K562 (cell line): ENCODE results near the gene PBX4. TPM values are rescaled to one million over a fixed set of nuclear protein-coding genes. Genes with fewer than 3 reads are reported as not detected.

Experiments
- ATAC-seq: fragments of 200-7000 bp; cut with Tn5 transposase; 3 replicates; pipeline ENCODE4 v1.9.1; 2020; ENCODE audit warnings: moderate library complexity
- BruUV-seq: library from RNA; stranded (reverse); fragments of 400-500 nt; replicated peaks from 2 replicates; lab custom pipeline; 2021; lab: Mats Ljungman, UMichigan
- CTCF ChIA-PET: fragments of 300-600 bp; formaldehyde crosslinking; extraction: SDS; loops from one replicate; lab custom pipeline; 2021; ENCODE audit warnings: low intra/inter-chr PET ratio; lab: Yijun Ruan, JAX
- POLR2A ChIA-PET: fragments of 300-600, 350-650 bp; sonication (Branson Sonifier 250); formaldehyde crosslinking; extraction: SDS; loops from one replicate; lab custom pipeline; 2021; ENCODE audit warnings: antibody characterized with exemption, inconsistent platforms; lab: Yijun Ruan, JAX
- DNase-seq, 4 experiments: peaks; one replicate each; pipeline versions ENCODE4 v3.0.0 to v3.0.0-alpha.2; 2011 to 2018; ENCODE audit warnings: low spot score in 3 of 4, mixed read lengths in 3 of 4; ENCODE audit errors: extremely low read depth in 1 of 4
- FAIRE-seq: peaks from 2 replicates; lab custom pipeline; 2011; peaks lifted over from hg19 to GRCh38; lab: Jason Lieb, UNC
- H2AFZ ChIP-seq: 2 replicates; pipeline ENCODE4 v1.6.0; 2011; ENCODE audit warnings: low read depth, low read length, control low read depth, inconsistent platforms
- H3K27ac ChIP-seq: fragments of 200-600 bp; 3 replicates; pipeline ENCODE4 v1.8.0; 2011; ENCODE audit warnings: low read depth, mild to moderate bottlenecking, control low read depth, inconsistent platforms, low read length, moderate library complexity, mixed read lengths; ENCODE audit errors: extremely low read depth
- H3K27me3 ChIP-seq, 2 experiments: fragments of 300-600 bp in 1 of 2; 2 replicates in 1 of 2; 3 replicates in 1 of 2; pipeline versions ENCODE4 v1.6.0 to v1.8.0; 2011; ENCODE audit warnings: inconsistent platforms in 2 of 2, low read length in 2 of 2, mild to moderate bottlenecking in 1 of 2, mixed read lengths in 1 of 2, moderate library complexity in 1 of 2; ENCODE audit not compliant: control insufficient read depth in 2 of 2, insufficient read depth in 2 of 2
- H3K36me3 ChIP-seq: fragments of 300-600 bp; 3 replicates; pipeline ENCODE4 v1.8.0; 2011; ENCODE audit warnings: mild to moderate bottlenecking, low read length, inconsistent platforms; ENCODE audit not compliant: control insufficient read depth, insufficient read depth
- H3K4me1 ChIP-seq, 2 experiments: fragments of 200-600 bp in 1 of 2; replicated peaks in 1 of 2; 2 replicates in 1 of 2; 3 replicates in 1 of 2; pipeline versions ENCODE4 v1.5.1 to v1.8.0; 2011; ENCODE audit warnings: inconsistent platforms in 2 of 2, low read length in 2 of 2, mild to moderate bottlenecking in 1 of 2, mixed read lengths in 1 of 2, moderate library complexity in 1 of 2; ENCODE audit not compliant: control insufficient read depth in 2 of 2, insufficient read depth in 2 of 2
- H3K4me2 ChIP-seq: 2 replicates; pipeline ENCODE4 v1.6.1; 2011; ENCODE audit warnings: low read length, control low read depth, inconsistent platforms, mixed read lengths; ENCODE audit not compliant: insufficient read depth
- H3K4me3 ChIP-seq: fragments of 200-600 bp; sonication (generic), shearing (Covaris generic); 2 replicates; pipeline ENCODE4 v1.5.1; 2016; ENCODE audit warnings: control low read depth, inconsistent platforms
- H3K79me2 ChIP-seq: fragments of 200-600 bp; 3 replicates; pipeline ENCODE4 v1.8.0; 2011; ENCODE audit warnings: low read length, inconsistent platforms; ENCODE audit not compliant: control insufficient read depth, insufficient read depth
- H3K9ac ChIP-seq, 2 experiments: 2 replicates each; pipeline versions ENCODE4 v1.6.0 to v1.6.1; 2011; ENCODE audit warnings: low read depth in 2 of 2, low read length in 2 of 2, control low read depth in 1 of 2, inconsistent platforms in 1 of 2, mild to moderate bottlenecking in 1 of 2, mixed read lengths in 1 of 2; ENCODE audit not compliant: insufficient read depth in 1 of 2
- H3K9me1 ChIP-seq: one replicate; pipeline ENCODE4 v1.6.0; 2011; ENCODE audit warnings: inconsistent platforms, mild to moderate bottlenecking, low read length, moderate library complexity; ENCODE audit not compliant: control insufficient read depth, insufficient read depth
- H3K9me3 ChIP-seq: replicated peaks from 2 replicates; pipeline ENCODE4 v1.5.1; 2011; ENCODE audit warnings: low read depth, low read length, inconsistent platforms; ENCODE audit not compliant: control insufficient read depth, insufficient read depth
- H4K20me1 ChIP-seq: replicated peaks from 2 replicates; pipeline ENCODE4 v1.6.1; 2011; ENCODE audit warnings: low read length, inconsistent platforms, mixed read lengths; ENCODE audit not compliant: control insufficient read depth, insufficient read depth
- CBX5 ChIP-seq: IDR thresholded peaks from 2 replicates; pipeline ENCODE4 v1.6.1; 2014; ENCODE audit warnings: low read depth, borderline replicate concordance
- CHD2 ChIP-seq: IDR thresholded peaks from 2 replicates; pipeline ENCODE4 v1.6.1; 2011; ENCODE audit warnings: low read depth, low read length
- CREB3L1 ChIP-seq: fragments of 450-650 bp; IDR thresholded peaks from 2 replicates; pipeline ENCODE4 v1.6.1; 2014; ENCODE audit warnings: low read depth, mild to moderate bottlenecking, moderate library complexity, borderline replicate concordance
- FOXP1 ChIP-seq: sonication (generic); formaldehyde crosslinking; IDR thresholded peaks from 2 replicates; pipeline ENCODE4 v1.8.0; 2022; ENCODE audit warnings: mild to moderate bottlenecking, missing genetic modification reagents
- GTF2B ChIP-seq: IDR thresholded peaks from 2 replicates; pipeline ENCODE4 v1.6.1; 2011; ENCODE audit not compliant: insufficient read length; ENCODE audit errors: extremely low read depth
- HNRNPLL ChIP-seq: fragments of 200-400 bp; formaldehyde crosslinking; IDR thresholded peaks from 2 replicates; pipeline ENCODE4 v1.6.1; 2017; ENCODE audit warnings: low read length, low read depth, mild to moderate bottlenecking; ENCODE audit not compliant: poor library complexity, severe bottlenecking
- KLF6 ChIP-seq: fragments of 250-450 bp; sonication (Bioruptor Pico); IDR thresholded peaks from 2 replicates; pipeline ENCODE4 v1.4.0; 2020; ENCODE audit warnings: mild to moderate bottlenecking, moderate library complexity, borderline replicate concordance
- NONO ChIP-seq, 2 experiments: fragments of 200-400 bp in 1 of 2; fragments of 450-650 bp in 1 of 2; formaldehyde crosslinking in 1 of 2; IDR thresholded peaks; 2 replicates each; pipeline ENCODE4 v1.6.1; 2017; ENCODE audit warnings: low read depth in 2 of 2, mild to moderate bottlenecking in 2 of 2, moderate library complexity in 2 of 2, low read length in 1 of 2
- POU5F1 ChIP-seq: fragments of 150-350 bp; IDR thresholded peaks from 2 replicates; pipeline ENCODE4 v1.6.1; 2014; ENCODE audit warnings: borderline replicate concordance, low read length, low read depth, mild to moderate bottlenecking; ENCODE audit not compliant: partially characterized antibody
- RBM34 ChIP-seq: fragments of 200-400 bp; formaldehyde crosslinking; IDR thresholded peaks from 2 replicates; pipeline ENCODE4 v1.6.1; 2018; ENCODE audit warnings: low read length, borderline replicate concordance; ENCODE audit not compliant: insufficient read depth
- STAT5A ChIP-seq: IDR thresholded peaks from 2 replicates; pipeline ENCODE4 v1.6.1; 2012; ENCODE audit warnings: low read length, inconsistent platforms, borderline replicate concordance
- TAF7 ChIP-seq: fragments of 450-650 bp; IDR thresholded peaks from 2 replicates; pipeline ENCODE4 v1.6.1; 2016; ENCODE audit warnings: missing genetic modification characterization, missing compliant biosample characterization
- TOE1 ChIP-seq, 2 experiments: fragments of 450-650 bp in 1 of 2; sonication (generic) in 1 of 2; formaldehyde crosslinking in 1 of 2; IDR thresholded peaks; 2 replicates each; pipeline versions ENCODE4 v1.7.1 to v1.8.0; 2016 to 2022; ENCODE audit warnings: borderline replicate concordance in 2 of 2, mild to moderate bottlenecking in 2 of 2, antibody characterized with exemption in 1 of 2, inconsistent platforms in 1 of 2, low read depth in 1 of 2, missing genetic modification reagents in 1 of 2, moderate library complexity in 1 of 2
- YY1 ChIP-seq, 3 experiments: IDR thresholded peaks; 2 replicates each; pipeline ENCODE4 v1.6.1; 2011; ENCODE audit warnings: low read length in 2 of 3, mild to moderate bottlenecking in 2 of 3, moderate library complexity in 2 of 3, borderline replicate concordance in 1 of 3, control low read depth in 1 of 3, low read depth in 1 of 3; ENCODE audit not compliant: insufficient read depth in 3 of 3, insufficient replicate concordance in 2 of 3, control insufficient read depth in 1 of 3, insufficient read length in 1 of 3; ENCODE audit errors: extremely low read depth in 1 of 3
- ZNF512 ChIP-seq: IDR thresholded peaks from 2 replicates; pipeline ENCODE4 v1.6.1; 2016; ENCODE audit warnings: missing genetic modification characterization, missing compliant biosample characterization
- ZNF696 ChIP-seq: fragments of 250-450 bp; sonication (Bioruptor Pico); conservative IDR thresholded peaks from 2 replicates; pipeline ENCODE4 v1.4.0; 2020; ENCODE audit warnings: mild to moderate bottlenecking, moderate library complexity
- WGBS: fragments of 100-300 bp; shearing (Covaris generic); methylation state at CpG from one replicate; pipeline ENCODE4 v1.1.6; 2016; ENCODE audit warnings: low coverage, mixed read lengths; ENCODE audit not compliant: insufficient coverage; ENCODE audit errors: missing lambda C conversion rate; 5-methylcytosine and 5-hydroxymethylcytosine counted together
- in situ Hi-C: fragments of 300-500 bp; cut with MboI; formaldehyde crosslinking; loops from 4 replicates; pipeline ENCODE4 v1.15.0; 2018; ENCODE audit warnings: inconsistent platforms, mixed read lengths
- intact Hi-C: fragments of 100-400 bp; cut with micrococcal nuclease; formaldehyde crosslinking; loops from 2 replicates; pipeline ENCODE4 v1.14.2; 2022
- polyA plus RNA-seq, 8 experiments: library from polyadenylated mRNA; depleted of rRNA in 4 of 8; stranded (reverse) in 5 of 8; unstranded in 3 of 8; fragments of >200 nt; fragmentation: Nextera tagmentation in 2 of 8; fragmentation: Illumina TruSeq in 1 of 8; extraction: Ambion mirVana in 2 of 8; extraction: Trizol in 1 of 8; gene quantifications; 2 replicates each; pipeline versions ENCODE4 v1.2.1 to v1.2.3, GENCODE V29; 2011 to 2014; ENCODE audit warnings: inconsistent platforms in 1 of 8, missing spikeins in 1 of 8
- total RNA-seq, 7 experiments: library from RNA; depleted of rRNA in 6 of 7; stranded (reverse); fragments of >200 nt in 6 of 7; fragmentation: Illumina TruSeq in 2 of 7; extraction: Trizol in 2 of 7; gene quantifications; 2 replicates each; pipeline versions ENCODE4 v1.2.1 to v1.2.3, GENCODE V29; 2011 to 2021; ENCODE audit warnings: low replicate concordance in 1 of 7

Gene PBX4
- total and polyA plus RNA-seq, 9 of the 15 experiments (the other 6 are each of a cell fraction or from before 2014, with no cell fraction given), result 0.11 to 3.8 (median 1.6) TPM; not detected in 1

- H3K79me2 ChIP-seq, result peaks cover 36% of the 10 kb centered on the region
- TF ChIP-seq GTF2B (no peak), HNRNPLL (no peak), KLF6 (CRISPR knock-in tag) (no peak), TOE1 (IDR thresholded peaks at IDR 0.05; ENCODE audit: borderline replicate concordance) (no peak), TOE1 (CRISPR knock-in tag; IDR thresholded peaks at IDR 0.05; ENCODE audit: borderline replicate concordance, low read depth) (no peak), CHD2 (no peak), RBM34 (no peak), ZNF512 (tag) (no peak), POU5F1 (no peak), NONO (IDR thresholded peaks at IDR 0.05; ENCODE audit: low read depth in 2 of 2, low read length in 1 of 2) (no peak), TAF7 (tag) (no peak), YY1 (IDR thresholded peaks at IDR 0.05; ENCODE audit: borderline replicate concordance in 1 of 3, control insufficient read depth in 1 of 3, extremely low read depth in 1 of 3, insufficient read depth in 3 of 3, insufficient read length in 1 of 3, insufficient replicate concordance in 2 of 3, low read depth in 1 of 3, low read length in 2 of 3) (no peak), CBX5 (no peak), STAT5A (no peak), FOXP1 (CRISPR knock-in tag) (no peak), CREB3L1 (no peak), ZNF696 (no peak)
Measured at GRCh38 chr19:19662344-19662743, 43.9 kb upstream of the PBX4 start.

More at GRCh38 chr19:19662344-19662743, 43.9 kb upstream of the PBX4 start:
- H3K4me1 ChIP-seq, result peaks cover 10 to 36% of the 10 kb centered on the region in 2 experiments; a peak in 4 of 5 replicates
- peaks cover 41% of the 10 kb centered on the region for H3K36me3 ChIP-seq
- in situ Hi-C loops (no loop called here), intact Hi-C loops (loop anchor here (10.0 kb wide), 1 partner anchor 72 kb away; the partner anchor contains the start of gene ZNF14)
- H3K4me2 ChIP-seq, result peak overlapping the region; percentile 99
- FAIRE-seq (peak; percentile 81), ATAC-seq (no peak), DNase-seq (peak in 1 of 4 experiments; percentile 21)
- H2AFZ ChIP-seq, result no peak overlapping the region
- ChIA-PET CTCF (no interaction called here), POLR2A (interaction anchor here (0.6 to 5.0 kb wide), 6 partner anchors 11 to 1141 kb away, joined by 3 to 40 read pairs (median 4); partner anchors contain the start of genes ELL and ZNF93)
- peaks cover 9% of the 10 kb centered on the region; the same call in 1 of the 2 replicates for H4K20me1 ChIP-seq
- BruUV-seq, result TSS peak; percentile 78
- 27% methylated on average over 8 of the region's 8 CpGs for WGBS
- no peaks in the 10 kb centered on the region for H3K9me1 ChIP-seq
- no peaks in the 10 kb centered on the region for H3K27me3 ChIP-seq
- no peaks in the 10 kb centered on the region; the same call in 1 of the 2 replicates for H3K9me3 ChIP-seq
- H3K27ac ChIP-seq, result peak overlapping the region; percentile 100
- H3K9ac ChIP-seq, result peak overlapping the region; percentile 95 to 96
- H3K4me3 ChIP-seq, result peak overlapping the region; percentile 92
